Vagina (tissue), 2 donors: Measurements from ENCODE around the gene UROS. TPM values are rescaled to one million over a fixed set of nuclear protein-coding genes. Genes with fewer than 3 reads are reported as not detected.

ENCODE experiments used
- DNase-seq, 2 donors: peaks; one replicate each; pipeline ENCODE4 v3.0.0-alpha.2; 2017; ENCODE audit errors: extremely low spot score in 2 of 2
- H3K27ac ChIP-seq: fragments of 200-600 bp; sonication (generic); one replicate; pipeline ENCODE4 v1.5.1; 2019
- H3K27me3 ChIP-seq: fragments of 200-600 bp; sonication (generic); one replicate; pipeline ENCODE4 v1.5.1; 2019
- H3K36me3 ChIP-seq, 2 donors: fragments of 200-600 bp; sonication (generic); one replicate each; pipeline ENCODE4 v1.5.1; 2017 to 2019
- H3K4me1 ChIP-seq: fragments of 200-600 bp; sonication (generic); one replicate; pipeline ENCODE4 v1.5.1; 2019
- H3K4me3 ChIP-seq, 2 donors: fragments of 200-600 bp; sonication (generic); 1 replicate in 1 of 2; 2 replicates in 1 of 2; pipeline ENCODE4 v1.5.1; 2016 to 2019
- H3K9me3 ChIP-seq: fragments of 200-600 bp; sonication (generic); one replicate; pipeline ENCODE4 v1.5.1; 2019
- CTCF ChIP-seq, 3 experiments: fragments of 450-650 bp in 2 of 3; fragments of 200-600 bp in 1 of 3; sonication (generic) in 1 of 3; IDR thresholded peaks; one replicate each; pipeline ENCODE4 v1.5.1; 2017 to 2019; ENCODE audit warnings: antibody characterized with exemption in 3 of 3, mild to moderate bottlenecking in 2 of 3, moderate library complexity in 2 of 3
- POLR2A ChIP-seq, 2 donors: fragments of 450-650 bp; IDR thresholded peaks; one replicate each; pipeline ENCODE4 v1.6.1; 2017; ENCODE audit warnings: antibody characterized with exemption in 2 of 2, mild to moderate bottlenecking in 2 of 2, moderate library complexity in 2 of 2
- POLR2AphosphoS5 ChIP-seq, 2 donors: sonication (generic); formaldehyde crosslinking; IDR thresholded peaks; one replicate each; pipeline ENCODE4 v1.9.0; 2017; ENCODE audit warnings: antibody characterized with exemption in 2 of 2, mild to moderate bottlenecking in 2 of 2, low read depth in 1 of 2; ENCODE audit not compliant: insufficient read depth in 1 of 2
- intact Hi-C: fragments of 100-400 bp; cut with DNase I; formaldehyde crosslinking; loops from one replicate; pipeline ENCODE4 v1.15.1; 2023
- total RNA-seq: library from RNA; depleted of rRNA; stranded (reverse); fragments of >200 nt; gene quantifications from one replicate; pipeline ENCODE4 v1.2.3, GENCODE V29; 2016

Gene UROS
- total RNA-seq, 1 donor from 2014 or later = 20.9 TPM

GRCh38 chr10:125838802-125839575 lies 15.9 kb upstream of the UROS start:
- Histone ChIP-seq H3K27ac (no peak overlapping the region), H3K27me3 (no peaks in the 10 kb centered on the region), H3K4me3 (no peak overlapping the region), H3K9me3 (no peaks in the 10 kb centered on the region), H3K4me1 (no peaks in the 10 kb centered on the region), H3K36me3 (peaks cover 0 to 71% of the 10 kb centered on the region in 2 donors)
- intact Hi-C loops = no loop called here
- no peak for DNase-seq
- TF ChIP-seq POLR2A (IDR thresholded peaks at IDR 0.05) (no peak), CTCF (IDR thresholded peaks at IDR 0.05) (no peak), POLR2AphosphoS5 (IDR thresholded peaks at IDR 0.05; ENCODE audit: insufficient read depth in 1 of 2, low read depth in 1 of 2) (no peak)

- no peak overlapping the region for H3K4me3 ChIP-seq
- no peaks in the 10 kb centered on the region for H3K4me1 ChIP-seq
- intact Hi-C loops = no loop called here
- H3K27ac ChIP-seq = no peak overlapping the region
- H3K9me3 ChIP-seq = no peaks in the 10 kb centered on the region
- H3K27me3 ChIP-seq = no peaks in the 10 kb centered on the region
- no peak for DNase-seq
- TF ChIP-seq POLR2A (IDR thresholded peaks at IDR 0.05) = no peak
- no peak for TF ChIP-seq CTCF (IDR thresholded peaks at IDR 0.05)
- TF ChIP-seq POLR2AphosphoS5 (IDR thresholded peaks at IDR 0.05; ENCODE audit: insufficient read depth in 1 of 2, low read depth in 1 of 2) = no peak
- H3K36me3 ChIP-seq = peaks cover 0 to 88% of the 10 kb centered on the region in 2 donors
Observed at GRCh38 chr10:125836746-125837145, 13.7 kb upstream of the UROS start.

- H3K4me1 ChIP-seq = peaks cover 26% of the 10 kb centered on the region
- peaks cover 0 to 70% of the 10 kb centered on the region in 2 donors for H3K36me3 ChIP-seq
- intact Hi-C loops = no loop called here
- no peak for DNase-seq
- TF ChIP-seq CTCF (IDR thresholded peaks at IDR 0.05) (no peak), POLR2A (IDR thresholded peaks at IDR 0.05) (no peak), POLR2AphosphoS5 (IDR thresholded peaks at IDR 0.05; ENCODE audit: insufficient read depth in 1 of 2, low read depth in 1 of 2) (no peak)
- no peak overlapping the region for H3K4me3 ChIP-seq
- no peak overlapping the region for H3K27ac ChIP-seq
- no peaks in the 10 kb centered on the region for H3K9me3 ChIP-seq
- no peaks in the 10 kb centered on the region for H3K27me3 ChIP-seq
Observed at GRCh38 chr10:125828311-125828710, 5.3 kb upstream of the UROS start.

GRCh38 chr10:125827133-125827532 lies 4.1 kb upstream of the UROS start:
- intact Hi-C loops = no loop called here
- H3K36me3 ChIP-seq = peaks cover 0 to 58% of the 10 kb centered on the region in 2 donors
- TF ChIP-seq POLR2AphosphoS5 (IDR thresholded peaks at IDR 0.05; ENCODE audit: insufficient read depth in 1 of 2, low read depth in 1 of 2) = no peak
- no peak for TF ChIP-seq POLR2A (IDR thresholded peaks at IDR 0.05)
- no peak for TF ChIP-seq CTCF (IDR thresholded peaks at IDR 0.05)

GRCh38 chr10:125824736-125825135 lies 1.7 kb upstream of the UROS start:
- Histone ChIP-seq H3K4me1 (peaks cover 45% of the 10 kb centered on the region), H3K4me3 (peak overlapping the region in 1 of 2 donors; percentile 96), H3K9me3 (no peaks in the 10 kb centered on the region), H3K27me3 (no peaks in the 10 kb centered on the region), H3K36me3 (peaks cover 0 to 34% of the 10 kb centered on the region in 2 donors), H3K27ac (no peak overlapping the region)
- DNase-seq = no peak
- intact Hi-C loops = no loop called here
- TF ChIP-seq POLR2AphosphoS5 (IDR thresholded peaks at IDR 0.05; ENCODE audit: insufficient read depth in 1 of 2, low read depth in 1 of 2) = no peak
- TF ChIP-seq POLR2A (IDR thresholded peaks at IDR 0.05) = no peak
- no peak for TF ChIP-seq CTCF (IDR thresholded peaks at IDR 0.05)

More at GRCh38 chr10:125827133-125827532, 4.1 kb upstream of the UROS start:
- no peak for DNase-seq
- Histone ChIP-seq H3K9me3 (no peaks in the 10 kb centered on the region), H3K4me1 (peaks cover 31% of the 10 kb centered on the region), H3K27me3 (no peaks in the 10 kb centered on the region), H3K4me3 (no peak overlapping the region), H3K27ac (no peak overlapping the region)
